GM20000 (cell line): ENCODE data around the gene TBXA2R.

ENCODE experiments used
- DNase-seq: peaks from one replicate; pipeline ENCODE4 v3.0.0; 2012; ENCODE audit warnings: low spot score
- CTCF ChIP-seq: IDR thresholded peaks from 2 replicates; pipeline ENCODE4 v1.5.1; 2012; ENCODE audit warnings: mild to moderate bottlenecking, control low read depth; ENCODE audit errors: extremely low read depth, missing control alignments

TBXA2R gene

GRCh38 chr19:3623716-3624115, 17.0 kb upstream of the TBXA2R start:
- DNase-seq, result no peak
- no peak for TF ChIP-seq CTCF

- TF ChIP-seq CTCF, result no peak
- DNase-seq, result no peak
Observed at GRCh38 chr19:3622224-3622623, 15.5 kb upstream of the TBXA2R start.

DNA sequence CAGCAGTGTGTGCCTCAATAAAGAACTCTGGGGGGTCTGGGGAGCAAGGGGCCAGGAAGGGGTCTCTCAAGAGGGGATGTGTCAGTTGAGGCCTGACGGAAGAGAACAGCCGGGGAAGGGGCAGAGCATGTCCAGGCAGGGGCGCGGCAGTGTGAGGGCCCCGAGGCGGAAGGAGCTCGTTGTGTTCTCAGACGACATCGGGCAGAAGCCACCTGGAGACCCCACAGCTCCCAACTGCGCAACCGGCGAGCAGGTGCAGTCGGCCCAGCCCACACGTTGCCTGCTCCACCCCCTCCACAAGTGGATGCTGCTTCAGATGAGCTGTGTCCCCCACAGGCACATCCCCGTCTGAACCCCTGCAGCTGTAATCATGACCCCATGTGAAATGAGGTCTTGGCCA, 15.0 kb upstream of the TBXA2R start:
- no peak for TF ChIP-seq CTCF
- no peak for DNase-seq

- no peak for TF ChIP-seq CTCF
- DNase-seq, result no peak
Observed at GRCh38 chr19:3620817-3621547, 14.3 kb upstream of the TBXA2R start.

GRCh38 chr19:3620145-3620816, 13.6 kb upstream of the TBXA2R start:
- TF ChIP-seq CTCF, result no peak
- no peak for DNase-seq

GRCh38 chr19:3619631-3620012, 12.9 kb upstream of the TBXA2R start:
- TF ChIP-seq CTCF, result no peak

DNA sequence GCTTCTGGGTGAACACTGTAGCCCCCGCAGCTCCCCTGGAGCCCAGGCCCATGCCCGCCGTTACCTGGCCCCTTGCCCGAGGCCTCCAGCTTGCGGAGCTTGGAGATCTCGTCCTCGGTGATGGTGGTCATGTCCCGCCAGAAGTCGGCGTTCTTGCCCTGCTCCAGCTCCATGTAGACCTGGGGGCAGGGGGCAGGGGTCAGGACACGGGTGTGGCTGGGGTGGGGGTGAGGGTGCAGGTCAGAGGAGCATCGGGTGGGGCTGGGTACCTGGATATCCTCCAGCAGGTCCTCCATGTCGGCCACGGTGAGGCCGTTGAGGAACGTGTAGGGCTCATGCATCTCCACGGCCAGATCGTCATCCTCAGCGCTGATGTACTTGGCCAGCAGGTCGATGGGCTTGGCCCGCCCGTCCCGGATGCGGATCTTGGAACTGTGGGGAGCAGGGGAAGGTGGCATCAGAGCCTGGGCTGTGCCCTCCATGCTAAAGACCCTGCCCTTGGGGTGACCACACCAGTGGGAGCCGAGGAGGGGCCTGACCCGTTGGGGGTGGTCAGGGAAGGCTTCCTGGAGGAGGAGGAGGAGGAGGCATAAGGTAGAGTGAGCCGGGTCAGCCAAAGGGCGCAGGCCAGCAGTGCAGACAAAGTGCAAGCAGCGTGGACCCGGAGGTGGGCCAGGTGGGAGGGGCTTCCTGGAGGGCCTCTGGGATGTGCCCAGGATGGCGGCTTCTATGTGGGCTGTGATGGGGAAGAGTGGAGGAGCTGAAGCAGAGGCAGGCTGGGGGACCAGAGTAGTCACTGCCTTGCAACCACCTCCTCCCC, 12.3 kb upstream of the TBXA2R start:
- no peak for DNase-seq
- no peak for TF ChIP-seq CTCF

More at GRCh38 chr19:3619631-3620012, 12.9 kb upstream of the TBXA2R start:
- DNase-seq, result no peak
